ENCODE data around the gene MOB3A.
"Not testable (repeated sequence)": the region's sequence is repeated elsewhere in the genome, so short reads cannot be mapped to it uniquely, and the experiment has no call there.

The MOB3A gene

GRCh38 chr19:2108251-2109016 lies 12.3 kb upstream of the MOB3A start:
- no peak for DNase-seq (ENCODE audit: low spot score)

DNA sequence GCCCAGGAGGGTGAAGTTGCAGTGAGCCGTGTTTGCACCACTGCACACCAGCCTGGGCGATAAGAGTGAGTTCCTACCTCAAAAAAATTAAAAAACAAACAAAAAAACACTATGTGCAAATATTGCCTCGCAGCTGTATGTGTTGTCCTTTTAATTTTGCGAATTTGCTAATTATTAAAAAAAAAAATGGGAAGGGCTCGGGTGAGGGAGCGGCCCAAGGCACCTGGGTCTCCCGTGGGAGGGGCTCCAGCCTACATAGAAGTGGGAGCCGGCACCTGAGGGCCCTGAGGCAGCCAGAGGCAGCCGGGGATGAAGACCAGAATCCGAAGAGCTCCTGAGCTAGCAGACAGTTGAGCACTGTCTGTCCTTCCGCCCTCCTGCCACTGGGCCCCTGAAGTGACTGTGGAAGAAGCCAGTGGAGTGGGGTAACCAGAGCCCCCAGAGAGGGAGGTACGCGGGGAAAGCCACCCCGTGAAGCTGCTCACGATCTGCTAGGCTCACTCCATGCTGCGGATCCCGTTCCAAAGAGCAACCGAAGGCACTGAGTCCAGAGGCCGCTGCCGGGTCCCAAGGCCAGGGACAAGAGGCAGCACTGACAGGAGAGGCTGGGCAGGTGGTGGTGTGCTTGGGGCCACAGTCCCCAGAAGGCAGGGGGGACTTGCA lies 7.0 kb upstream of the MOB3A start:
- no peak for DNase-seq (ENCODE audit: low spot score)

DNA sequence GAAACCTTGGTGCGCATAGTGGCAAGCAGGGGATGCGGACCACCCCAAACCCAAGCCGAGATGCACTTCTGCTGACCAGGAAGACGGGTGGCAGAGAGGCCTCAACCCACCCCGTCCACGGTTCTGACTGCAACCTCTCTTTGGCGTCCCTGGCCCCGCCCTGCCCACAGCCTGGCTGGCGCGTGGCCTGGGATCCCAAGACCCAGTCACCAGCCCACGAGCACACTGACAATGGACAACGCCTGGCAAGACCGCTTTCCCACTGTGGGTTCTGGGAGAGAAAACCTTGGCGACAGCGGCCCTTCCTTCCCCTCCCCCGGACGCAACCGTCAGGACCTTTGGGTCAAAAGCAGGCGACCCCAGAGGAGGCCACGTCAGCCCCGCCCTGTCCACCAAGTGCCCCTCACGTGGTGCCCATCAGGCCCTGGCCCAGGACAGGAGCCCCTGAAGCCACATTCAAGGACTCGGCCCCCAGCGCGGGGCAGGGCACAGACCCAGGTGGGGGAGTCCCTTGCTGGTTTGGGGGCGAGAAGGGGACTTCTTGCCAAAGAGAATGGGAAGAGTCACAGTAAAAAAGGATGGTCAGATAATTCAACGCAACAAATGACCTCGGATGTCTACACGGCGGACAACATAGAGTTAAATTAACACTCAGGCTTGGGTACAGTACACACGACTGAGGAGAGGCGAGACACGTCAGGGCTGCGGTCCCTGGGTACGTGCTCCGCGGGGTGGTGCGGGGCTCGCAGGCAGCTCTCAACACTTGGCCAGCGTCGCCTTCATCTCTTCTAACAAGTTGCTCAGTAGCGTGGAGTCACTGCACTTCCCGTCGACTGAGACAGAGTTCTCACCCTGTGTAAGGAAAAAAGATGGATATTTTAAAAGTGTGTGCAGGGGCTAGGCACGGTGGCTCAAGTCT lies 5.5 kb upstream of the MOB3A start:
- peak; percentile 80 for DNase-seq (ENCODE audit: low spot score)

- DNase-seq (ENCODE audit: low spot score), result no peak
These were observed 4.6 kb upstream of the MOB3A start for GRCh38 chr19:2100719-2101061.

DNA sequence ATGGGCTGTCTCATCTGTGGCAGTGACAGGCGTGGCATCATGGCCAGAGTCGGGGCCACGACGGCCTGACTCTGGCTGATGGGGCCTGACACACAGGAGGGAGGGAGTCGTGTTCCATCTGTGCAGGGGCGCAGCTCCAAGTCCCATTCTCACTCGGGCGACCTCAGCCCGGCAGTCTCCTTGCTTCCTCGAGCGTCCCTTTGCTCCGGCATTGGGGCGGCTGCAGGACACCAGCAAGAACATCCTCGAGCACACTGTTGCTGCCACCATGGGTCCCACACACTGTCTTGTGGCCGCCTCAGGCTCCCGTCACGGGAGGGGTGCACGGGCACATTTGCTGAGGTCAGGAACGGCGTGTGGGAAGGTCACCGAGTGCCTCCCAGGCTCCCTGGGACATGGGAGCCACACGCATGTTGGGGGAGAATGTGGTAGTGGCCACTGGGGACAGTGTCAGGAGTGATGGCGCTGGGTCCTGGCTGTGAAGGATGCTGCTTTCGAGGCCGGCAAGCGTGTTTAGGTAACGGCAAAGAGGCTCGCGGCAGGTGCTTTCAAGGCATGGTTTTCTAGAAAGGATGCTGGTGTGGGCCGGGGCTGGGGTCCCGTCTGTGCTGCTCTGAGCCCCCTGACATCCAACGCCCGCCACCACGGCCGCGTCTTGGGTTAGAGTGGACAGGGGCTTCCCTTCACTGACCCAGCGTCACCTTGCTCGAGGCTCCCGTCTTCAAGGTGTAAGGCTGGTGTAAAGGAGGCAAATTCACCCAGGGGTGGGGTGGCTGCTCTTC lies 4.0 kb upstream of the MOB3A start:
- no peak for DNase-seq (ENCODE audit: low spot score)

DNA sequence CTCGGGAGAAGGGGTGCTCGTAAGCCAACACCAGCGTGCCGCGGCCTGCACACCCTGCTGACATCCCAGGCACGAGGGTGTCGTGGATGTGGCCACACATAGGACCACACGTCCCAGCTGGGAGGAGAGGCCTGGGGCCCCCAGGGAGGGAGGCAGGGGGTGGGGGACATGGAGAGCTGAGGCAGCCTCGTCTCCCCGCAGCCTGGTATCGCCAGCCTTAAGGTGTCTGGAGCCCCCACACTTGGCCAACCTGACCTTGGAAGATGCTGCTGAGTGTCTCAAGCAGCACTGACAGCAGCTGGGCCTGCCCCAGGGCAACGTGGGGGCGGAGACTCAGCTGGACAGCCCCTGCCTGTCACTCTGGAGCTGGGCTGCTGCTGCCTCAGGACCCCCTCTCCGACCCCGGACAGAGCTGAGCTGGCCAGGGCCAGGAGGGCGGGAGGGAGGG lies 3.0 kb upstream of the MOB3A start:
- DNase-seq (ENCODE audit: low spot score), result no peak

DNA sequence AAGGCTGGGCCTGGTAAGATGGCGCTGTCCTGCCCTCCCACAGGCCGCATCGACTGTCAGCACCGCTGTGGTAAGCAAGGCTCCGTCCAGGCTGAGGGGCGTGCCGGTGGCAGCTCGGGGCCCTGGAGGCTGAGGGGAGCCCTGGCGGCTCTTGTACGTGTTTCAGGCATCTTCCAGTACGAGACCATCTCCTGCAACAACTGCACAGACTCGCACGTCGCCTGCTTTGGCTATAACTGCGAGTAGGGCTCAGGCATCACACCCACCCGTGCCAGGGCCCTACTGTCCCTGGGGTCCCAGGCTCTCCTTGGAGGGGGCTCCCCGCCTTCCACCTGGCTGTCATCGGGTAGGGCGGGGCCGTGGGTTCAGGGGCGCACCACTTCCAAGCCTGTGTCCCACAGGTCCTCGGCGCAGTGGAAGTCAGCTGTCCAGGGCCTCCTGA lies 1.8 kb upstream of the MOB3A start:
- DNase-seq (ENCODE audit: low spot score), result no peak

GRCh38 chr19:2097203-2097885 lies 1.2 kb upstream of the MOB3A start:
- no peak for DNase-seq (ENCODE audit: low spot score)

DNA sequence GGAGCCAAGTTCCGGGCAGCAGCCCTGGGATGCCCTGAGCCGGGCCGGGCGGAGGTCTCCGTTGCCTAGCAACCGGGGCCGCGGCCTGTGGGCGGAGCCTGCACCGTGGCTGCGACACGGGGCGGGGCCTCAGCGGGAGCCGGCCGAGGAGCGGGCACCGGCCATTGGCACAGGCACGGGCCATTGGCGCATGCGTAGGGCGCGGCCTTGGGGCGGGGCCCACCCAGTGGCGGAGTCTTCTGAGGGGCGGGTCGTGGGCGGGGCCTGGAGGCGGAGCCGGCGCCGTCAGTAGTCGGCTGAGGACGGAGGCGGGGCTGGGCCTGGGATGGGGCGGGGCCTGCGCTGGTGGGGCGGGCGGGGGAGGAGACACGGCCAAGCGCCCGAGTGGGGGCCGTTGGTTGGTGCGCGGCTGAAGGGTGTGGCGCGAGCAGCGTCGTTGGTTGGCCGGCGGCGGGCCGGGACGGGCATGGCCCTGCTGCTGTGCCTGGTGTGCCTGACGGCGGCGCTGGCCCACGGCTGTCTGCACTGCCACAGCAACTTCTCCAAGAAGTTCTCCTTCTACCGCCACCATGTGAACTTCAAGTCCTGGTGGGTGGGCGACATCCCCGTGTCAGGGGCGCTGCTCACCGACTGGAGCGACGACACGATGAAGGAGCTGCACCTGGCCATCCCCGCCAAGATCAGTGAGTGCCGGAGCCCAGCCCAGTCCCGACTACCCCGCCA lies 515 bp upstream of the MOB3A start, which contains the start of gene IZUMO4:
IZUMO4 (plus strand) TSS at position 436 of the 723 bp plus-strand sequence; CDS start at position 467, 31 bp downstream.
- DNase-seq (ENCODE audit: low spot score), result peak; percentile 96

GRCh38 chr19:2091926-2092525 lies 4.1 kb downstream of the MOB3A start:
- DNase-seq (ENCODE audit: low spot score), result not testable (repeated sequence)

DNA sequence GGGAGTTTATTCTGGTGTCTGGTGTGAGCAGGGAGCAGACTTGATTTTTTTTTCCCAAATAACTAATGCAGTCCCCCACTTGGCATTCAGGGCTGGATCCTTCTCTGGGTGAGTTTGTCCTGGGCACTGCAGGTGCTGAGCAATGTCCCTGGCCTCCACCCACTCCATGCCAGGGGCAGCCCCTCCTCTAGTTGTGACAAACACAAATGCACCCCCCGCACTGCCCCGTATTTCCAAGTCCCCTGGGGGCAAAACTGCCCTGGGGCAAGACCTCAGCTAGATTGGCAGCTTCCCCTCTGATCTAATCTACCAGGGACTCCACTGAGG lies 6.4 kb downstream of the MOB3A start:
- no peak for DNase-seq (ENCODE audit: low spot score)

GRCh38 chr19:2089001-2089711 lies 7.0 kb downstream of the MOB3A start:
- DNase-seq (ENCODE audit: low spot score), result no peak

- DNase-seq (ENCODE audit: low spot score), result no peak
These were observed 8.5 kb downstream of the MOB3A start for GRCh38 chr19:2087621-2088100.

- not testable (repeated sequence) for DNase-seq (ENCODE audit: low spot score)
These were observed 9.2 kb downstream of the MOB3A start for GRCh38 chr19:2086695-2087620.

DNA sequence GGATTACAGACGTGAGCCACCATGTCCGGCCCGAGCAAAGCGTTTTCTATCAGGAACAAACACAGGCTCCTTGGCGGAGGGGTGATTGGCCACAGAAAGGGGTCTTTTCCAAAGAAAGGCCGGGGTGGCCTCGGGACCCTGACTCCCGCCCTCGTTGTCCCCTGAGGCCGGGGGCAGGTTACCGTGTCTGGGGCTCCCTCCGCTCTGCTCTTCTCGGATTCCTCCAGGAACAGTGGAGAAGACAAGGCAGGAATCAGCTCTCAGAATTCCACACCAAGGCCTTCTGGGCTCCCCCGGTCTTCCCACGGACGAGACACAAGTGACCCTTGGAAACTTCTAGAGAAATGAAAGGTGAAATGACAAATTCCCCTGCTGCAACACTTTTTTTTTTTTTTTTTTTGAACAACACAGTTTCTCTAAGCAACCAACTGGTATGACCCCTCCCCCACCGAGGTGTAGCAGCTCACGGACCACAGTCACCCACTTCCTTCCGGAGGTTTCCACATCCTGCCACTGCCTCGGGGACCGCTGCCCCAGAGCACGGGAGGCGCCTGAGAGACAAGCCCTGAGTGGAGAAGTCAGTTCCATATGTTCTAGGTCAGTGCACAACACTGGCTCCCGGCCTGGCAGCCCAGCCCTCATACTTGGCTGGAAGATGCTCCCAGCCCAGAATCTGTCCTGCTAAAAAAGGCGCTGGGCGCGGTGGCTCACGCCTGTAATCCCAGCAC lies 11.0 kb downstream of the MOB3A start:
- no peak for DNase-seq (ENCODE audit: low spot score)

GRCh38 chr19:2083174-2083854 lies 12.8 kb downstream of the MOB3A start:
- no peak for DNase-seq (ENCODE audit: low spot score)
